Caco-2 (cell line): ENCODE results near the gene XPC. TPM values are rescaled to one million over a fixed set of nuclear protein-coding genes. Genes with fewer than 3 reads are reported as not detected.

Experiments
- BruUV-seq: library from RNA; stranded (reverse); fragments of 400-500 nt; replicated peaks from 2 replicates; lab custom pipeline; 2021; lab: Mats Ljungman, UMichigan
- CTCF ChIA-PET: fragments of 300-600 bp; sonication (Branson Sonifier 250); formaldehyde crosslinking; loops from one replicate; lab custom pipeline; 2022; ENCODE audit warnings: antibody characterized with exemption; lab: Charles Lee
- POLR2A ChIA-PET: fragments of 300-600 bp; sonication (Branson Sonifier 250); formaldehyde crosslinking; loops from one replicate; lab custom pipeline; 2022; ENCODE audit warnings: antibody characterized with exemption; lab: Charles Lee
- DNase-seq, 2 experiments: peaks; one replicate each; pipeline versions ENCODE4 v3.0.0 to v3.0.0-alpha.2; 2020 to 2022
- H3K27me3 ChIP-seq: replicated peaks from 2 replicates; pipeline ENCODE4 v1.6.0; 2011; ENCODE audit warnings: low read length; ENCODE audit not compliant: control insufficient read depth, insufficient read depth
- H3K36me3 ChIP-seq: 2 replicates; pipeline ENCODE4 v1.5.1; 2011; ENCODE audit warnings: low read length; ENCODE audit not compliant: control insufficient read depth, insufficient read depth
- H3K4me1 ChIP-seq: fragments of 250-450 bp; sonication (Bioruptor Pico); 2 replicates; pipeline ENCODE4 v1.5.1; 2020; ENCODE audit warnings: mild to moderate bottlenecking
- H3K4me3 ChIP-seq: 2 replicates; pipeline ENCODE4 v1.5.1; 2011; ENCODE audit warnings: low read depth, mild to moderate bottlenecking, control low read depth, low read length
- H3K9me3 ChIP-seq: fragments of 250-450 bp; sonication (Bioruptor Pico); 2 replicates; pipeline ENCODE4 v1.5.1; 2020; ENCODE audit warnings: mild to moderate bottlenecking, moderate library complexity
- H3K27ac Mint-ChIP-seq: one replicate; pipeline ENCODE4 v1.8.0; 2022; ENCODE audit warnings: mixed read lengths; ENCODE audit not compliant: unreplicated experiment
- H3K27me3 Mint-ChIP-seq: one replicate; pipeline ENCODE4 v1.8.0; 2022; ENCODE audit warnings: mixed read lengths; ENCODE audit not compliant: insufficient read depth, unreplicated experiment
- H3K36me3 Mint-ChIP-seq: one replicate; pipeline ENCODE4 v1.8.0; 2022; ENCODE audit warnings: mild to moderate bottlenecking, mixed read lengths; ENCODE audit not compliant: insufficient read depth, unreplicated experiment
- H3K4me1 Mint-ChIP-seq: one replicate; pipeline ENCODE4 v1.8.0; 2022; ENCODE audit warnings: low read depth, mixed read lengths; ENCODE audit not compliant: unreplicated experiment
- H3K4me3 Mint-ChIP-seq: one replicate; pipeline ENCODE4 v1.8.0; 2022; ENCODE audit warnings: mild to moderate bottlenecking, moderate library complexity, mixed read lengths; ENCODE audit not compliant: unreplicated experiment
- H3K9me3 Mint-ChIP-seq: one replicate; pipeline ENCODE4 v1.8.0; 2022; ENCODE audit warnings: mixed read lengths; ENCODE audit not compliant: unreplicated experiment
- CTCF ChIP-seq, 2 experiments: fragments of 200-600 bp in 1 of 2; IDR thresholded peaks; 1 replicate in 1 of 2; 2 replicates in 1 of 2; pipeline versions ENCODE4 v1.5.1 to v1.8.0; 2011 to 2022; ENCODE audit warnings: antibody characterized with exemption in 1 of 2, control low read depth in 1 of 2, inconsistent platforms in 1 of 2, low read depth in 1 of 2, low read length in 1 of 2, mild to moderate bottlenecking in 1 of 2, moderate library complexity in 1 of 2; ENCODE audit not compliant: insufficient read depth in 1 of 2, severe bottlenecking in 1 of 2, unreplicated experiment in 1 of 2
- intact Hi-C: fragments of 100-400 bp; cut with micrococcal nuclease; formaldehyde crosslinking; loops from one replicate; pipeline ENCODE4 v1.10.0; 2022; ENCODE audit not compliant: unreplicated experiment
- total RNA-seq: library from RNA; stranded (reverse); gene quantifications from 2 replicates; pipeline ENCODE4 v1.2.3, GENCODE V29; 2022

The XPC gene
- total RNA-seq, 1 experiment from 2014 or later: 31.0 TPM

GRCh38 chr3:14146381-14147065, 31.9 kb downstream of the XPC start:
- no peak for DNase-seq

GRCh38 chr3:14145670-14146380, 32.6 kb downstream of the XPC start:
- Mint-ChIP-seq H3K36me3 (peaks cover 41% of the 10 kb centered on the region), H3K4me3 (no peak overlapping the region), H3K9me3 (no peaks in the 10 kb centered on the region), H3K4me1 (peaks cover 14% of the 10 kb centered on the region), H3K27me3 (no peaks in the 10 kb centered on the region), H3K27ac (peak overlapping the region; percentile 93)
- H3K4me1 ChIP-seq: peaks cover 26% of the 10 kb centered on the region
- no peaks in the 10 kb centered on the region for H3K27me3 ChIP-seq
- POLR2A ChIA-PET: interaction anchor here (0.6 to 3.3 kb wide), 2 partner anchors 33 to 249 kb away, joined by 3 to 20 read pairs; partner anchors contain the start of genes LSM3 and XPC
- no peaks in the 10 kb centered on the region for H3K9me3 ChIP-seq
- CTCF ChIA-PET: interaction anchor here (0.6 to 3.2 kb wide), 2 partner anchors 167 to 249 kb away, joined by 3 to 12 read pairs; no protein-coding TSS in a partner anchor
- intact Hi-C loops: no loop called here
- no peak for DNase-seq
- TSS peak; percentile 36 for BruUV-seq
- no peak overlapping the region for H3K4me3 ChIP-seq
- no peak for TF ChIP-seq CTCF (IDR thresholded peaks at IDR 0.05; ENCODE audit: insufficient read depth in 1 of 2, low read depth in 1 of 2, low read length in 1 of 2, severe bottlenecking in 1 of 2, unreplicated experiment in 1 of 2)
- H3K36me3 ChIP-seq: peaks cover 2% of the 10 kb centered on the region

More at GRCh38 chr3:14146381-14147065, 31.9 kb downstream of the XPC start:
- H3K27me3 Mint-ChIP-seq: no peaks in the 10 kb centered on the region
- H3K27ac Mint-ChIP-seq: peak overlapping the region; percentile 93
- Histone ChIP-seq H3K36me3 (peaks cover 2% of the 10 kb centered on the region), H3K4me1 (peaks cover 26% of the 10 kb centered on the region), H3K4me3 (no peak overlapping the region), H3K9me3 (no peaks in the 10 kb centered on the region), H3K27me3 (no peaks in the 10 kb centered on the region)
- POLR2A ChIA-PET: interaction anchor here (0.6 to 3.3 kb wide), 2 partner anchors 32 to 250 kb away, joined by 3 to 20 read pairs; partner anchors contain the start of genes LSM3 and XPC
- peaks cover 14% of the 10 kb centered on the region for H3K4me1 Mint-ChIP-seq
- H3K9me3 Mint-ChIP-seq: no peaks in the 10 kb centered on the region
- intact Hi-C loops: no loop called here
- TF ChIP-seq CTCF (IDR thresholded peaks at IDR 0.05; ENCODE audit: insufficient read depth in 1 of 2, low read depth in 1 of 2, low read length in 1 of 2, severe bottlenecking in 1 of 2, unreplicated experiment in 1 of 2): no peak
- BruUV-seq: no TSS peak
- CTCF ChIA-PET: interaction anchor here (3.2 kb wide), 1 partner anchor 250 kb away, joined by 12 read pairs; no protein-coding TSS in a partner anchor
- peaks cover 43% of the 10 kb centered on the region for H3K36me3 Mint-ChIP-seq
- H3K4me3 Mint-ChIP-seq: no peak overlapping the region

- ChIA-PET POLR2A (interaction anchor here (3.3 kb wide), 1 partner anchor 34 kb away, joined by 20 read pairs; the partner anchor contains the start of genes LSM3 and XPC), CTCF (interaction anchor here (0.6 to 3.2 kb wide), 2 partner anchors 167 to 249 kb away, joined by 3 to 12 read pairs; no protein-coding TSS in a partner anchor)
- no TSS peak for BruUV-seq
Measured at GRCh38 chr3:14145236-14145635, 33.2 kb downstream of the XPC start.

More at GRCh38 chr3:14145236-14145635, 33.2 kb downstream of the XPC start:
- Mint-ChIP-seq H3K27ac (peak overlapping the region; percentile 93), H3K4me3 (no peak overlapping the region), H3K4me1 (peaks cover 14% of the 10 kb centered on the region), H3K27me3 (no peaks in the 10 kb centered on the region), H3K36me3 (peaks cover 35% of the 10 kb centered on the region), H3K9me3 (no peaks in the 10 kb centered on the region)
- peak in 1 of 2 experiments; percentile 18 for DNase-seq
- Histone ChIP-seq H3K36me3 (peaks cover 2% of the 10 kb centered on the region), H3K9me3 (no peaks in the 10 kb centered on the region), H3K4me3 (no peak overlapping the region), H3K4me1 (peaks cover 26% of the 10 kb centered on the region), H3K27me3 (no peaks in the 10 kb centered on the region)
- intact Hi-C loops: no loop called here
- TF ChIP-seq CTCF (IDR thresholded peaks at IDR 0.05; ENCODE audit: insufficient read depth in 1 of 2, low read depth in 1 of 2, low read length in 1 of 2, severe bottlenecking in 1 of 2, unreplicated experiment in 1 of 2): no peak
